Measurements from ENCODE around the gene PHF2. TPM values are rescaled to one million over a fixed set of nuclear protein-coding genes. Genes with fewer than 3 reads are reported as not detected.

The PHF2 gene
- total and polyA plus RNA-seq, 12 donors, result 13.9 to 31.3 (median 23.0) TPM

- intact Hi-C loops (cut with DNase I), result loop anchor here in 1 of 10 donors (10.0 kb wide), 1 partner anchor 108 kb away; no protein-coding TSS in a partner anchor
- Histone ChIP-seq H3K9me3 (no peaks in the 10 kb centered on the region), H3K27ac (no peak overlapping the region), H3K27me3 (no peaks in the 10 kb centered on the region), H3K4me1 (peaks cover 0 to 17% (median 0%) of the 10 kb centered on the region in 9 donors), H3K36me3 (peaks cover 0 to 97% (median 27%) of the 10 kb centered on the region in 9 donors), H3K4me3 (no peak overlapping the region)
- no peak for TF ChIP-seq CTCF (IDR thresholded peaks at IDR 0.05)
- DNase-seq, result no peak
- no peak for ATAC-seq
- WGBS, 2 donors, result 97 to 98% methylated on average over 1 of the region's 1 CpG
These were observed 23.5 kb upstream of the PHF2 start for GRCh38 chr9:93552923-93553322.

GRCh38 chr9:93555370-93555769, 21.0 kb upstream of the PHF2 start:
- peaks cover 0 to 97% (median 46%) of the 10 kb centered on the region in 9 donors for H3K36me3 ChIP-seq
- intact Hi-C loops (cut with DNase I), result loop anchor here in 1 of 10 donors (10.0 kb wide), 1 partner anchor 111 kb away; no protein-coding TSS in a partner anchor
- no peaks in the 10 kb centered on the region for H3K9me3 ChIP-seq
- H3K27ac ChIP-seq, result no peak overlapping the region
- H3K4me1 ChIP-seq, result peaks cover 0 to 2% (median 0%) of the 10 kb centered on the region in 9 donors
- DNase-seq (no peak), ATAC-seq (no peak)
- H3K27me3 ChIP-seq, result no peaks in the 10 kb centered on the region
- WGBS, 2 donors, result 76 to 81% methylated on average over 4 of the region's 4 CpGs
- no peak overlapping the region for H3K4me3 ChIP-seq
- TF ChIP-seq CTCF (IDR thresholded peaks at IDR 0.05), result no peak

GRCh38 chr9:93557366-93558137, 18.8 kb upstream of the PHF2 start:
- TF ChIP-seq CTCF (IDR thresholded peaks at IDR 0.05), result no peak
- H3K36me3 ChIP-seq, result peaks cover 0 to 97% (median 50%) of the 10 kb centered on the region in 9 donors
- ATAC-seq, result no peak
- intact Hi-C loops (cut with DNase I), result loop anchor here in 1 of 10 donors (10.0 kb wide), 1 partner anchor 113 kb away; no protein-coding TSS in a partner anchor
- H3K4me3 ChIP-seq, result no peak overlapping the region
- WGBS, 2 donors, result 94% methylated on average over 15 of the region's 15 CpGs
- H3K27ac ChIP-seq, result no peak overlapping the region
- DNase-seq, result no peak
- no peaks in the 10 kb centered on the region for H3K9me3 ChIP-seq
- no peaks in the 10 kb centered on the region for H3K27me3 ChIP-seq
- no peaks in the 10 kb centered on the region for H3K4me1 ChIP-seq

- H3K4me1 ChIP-seq, result no peaks in the 10 kb centered on the region
- ATAC-seq, result no peak
- no peaks in the 10 kb centered on the region for H3K27me3 ChIP-seq
- TF ChIP-seq CTCF (IDR thresholded peaks at IDR 0.05), result no peak
- intact Hi-C loops (cut with DNase I), result loop anchor here in 1 of 10 donors (10.0 kb wide), 1 partner anchor 114 kb away; no protein-coding TSS in a partner anchor
- no peak for DNase-seq
- WGBS, 2 donors, result 83 to 89% methylated on average over 14 of the region's 14 CpGs
- no peaks in the 10 kb centered on the region for H3K9me3 ChIP-seq
- peaks cover 0 to 97% (median 57%) of the 10 kb centered on the region in 9 donors for H3K36me3 ChIP-seq
- no peak overlapping the region for H3K4me3 ChIP-seq
- H3K27ac ChIP-seq, result no peak overlapping the region
These were observed 17.9 kb upstream of the PHF2 start for GRCh38 chr9:93558503-93558902.
